IPS-NIHi7 (cell line): Measurements from ENCODE around the gene XYLT2.

ENCODE experiments used
- DNase-seq: peaks from one replicate; pipeline ENCODE4 v3.0.0; 2012; ENCODE audit warnings: mixed read lengths; ENCODE audit errors: extremely low spot score

XYLT2 gene

GRCh38 chr17:50348522-50349242 is 2.8 kb downstream of the XYLT2 start:
- DNase-seq, result no peak

- no peak for DNase-seq
Measured at GRCh38 chr17:50349243-50349600, 3.3 kb downstream of the XYLT2 start.

- DNase-seq, result no peak
Measured at GRCh38 chr17:50350733-50351132, 4.8 kb downstream of the XYLT2 start.

DNA sequence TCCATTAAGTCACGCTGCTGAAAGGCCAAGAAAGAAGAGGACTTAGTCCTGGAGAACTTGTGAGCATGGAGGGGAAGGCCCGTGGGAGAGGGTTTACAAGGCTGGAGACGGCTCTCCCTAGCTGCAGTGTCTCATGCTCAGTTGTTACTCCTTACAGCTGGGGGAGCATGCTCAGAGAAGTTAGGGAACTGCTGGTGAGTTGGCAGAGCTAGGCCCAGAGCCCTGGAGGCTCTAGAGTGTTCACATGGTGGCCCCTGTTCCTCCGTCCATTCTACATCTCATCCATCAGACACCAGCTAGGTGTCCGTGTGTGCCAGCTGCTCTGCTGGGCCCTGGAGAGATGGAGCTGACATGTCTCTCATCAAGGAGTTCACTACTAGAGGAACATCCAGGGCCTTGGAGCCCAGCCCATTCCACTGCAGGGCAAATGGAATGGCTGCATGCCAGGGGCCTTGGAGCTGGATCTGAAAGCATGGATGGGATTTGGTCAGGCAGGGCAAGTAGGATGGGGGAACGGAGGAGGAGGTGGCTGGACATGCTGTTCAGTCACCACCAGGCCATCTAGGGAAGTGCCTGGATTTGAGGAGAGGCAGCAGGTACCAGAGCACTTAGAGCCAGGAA is 6.3 kb downstream of the XYLT2 start:
- no peak for DNase-seq

- DNase-seq, result no peak
Measured at GRCh38 chr17:50352693-50353599, 7.0 kb downstream of the XYLT2 start.

DNA sequence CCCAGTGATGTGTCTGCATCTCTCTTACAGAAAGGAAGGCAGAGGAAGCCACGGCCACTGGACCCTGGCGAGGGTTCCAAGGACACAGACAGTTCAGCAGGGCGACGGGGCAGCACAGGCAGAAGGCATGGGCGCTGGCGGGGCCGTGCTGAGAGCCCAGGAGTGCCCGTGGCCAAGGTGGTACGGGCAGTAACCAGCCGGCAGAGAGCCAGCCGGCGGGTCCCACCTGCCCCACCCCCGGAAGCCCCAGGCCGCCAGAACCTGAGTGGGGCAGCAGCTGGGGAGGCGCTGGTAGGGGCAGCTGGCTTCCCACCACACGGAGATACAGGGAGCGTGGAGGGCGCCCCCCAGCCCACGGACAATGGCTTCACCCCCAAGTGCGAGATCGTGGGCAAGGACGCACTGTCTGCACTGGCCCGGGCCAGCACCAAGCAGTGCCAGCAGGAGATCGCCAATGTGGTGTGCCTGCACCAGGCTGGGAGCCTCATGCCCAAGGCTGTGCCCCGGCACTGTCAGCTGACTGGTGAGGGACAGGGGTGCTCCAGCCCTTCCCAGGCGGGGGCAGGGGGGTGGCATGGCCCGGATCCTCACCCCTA is 7.8 kb downstream of the XYLT2 start:
- DNase-seq, result no peak

- no peak for DNase-seq
Measured at GRCh38 chr17:50354198-50354597, 8.3 kb downstream of the XYLT2 start.

DNA sequence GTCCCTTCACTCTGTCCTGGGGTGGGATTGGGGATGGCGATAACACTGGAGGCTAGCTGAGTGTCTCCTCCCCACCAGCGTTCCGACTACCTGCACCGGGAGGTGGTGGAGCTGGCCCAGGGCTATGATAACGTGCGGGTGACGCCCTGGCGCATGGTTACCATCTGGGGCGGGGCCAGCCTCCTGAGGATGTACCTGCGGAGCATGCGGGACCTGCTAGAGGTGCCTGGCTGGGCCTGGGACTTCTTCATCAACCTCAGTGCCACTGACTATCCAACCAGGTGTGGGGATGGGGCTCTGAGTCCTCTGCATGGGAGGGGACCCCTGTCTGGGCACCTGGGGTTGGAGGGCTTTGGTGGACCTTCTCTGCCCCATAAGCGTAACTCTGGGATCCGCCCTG is 8.8 kb downstream of the XYLT2 start:
- DNase-seq, result no peak

DNA sequence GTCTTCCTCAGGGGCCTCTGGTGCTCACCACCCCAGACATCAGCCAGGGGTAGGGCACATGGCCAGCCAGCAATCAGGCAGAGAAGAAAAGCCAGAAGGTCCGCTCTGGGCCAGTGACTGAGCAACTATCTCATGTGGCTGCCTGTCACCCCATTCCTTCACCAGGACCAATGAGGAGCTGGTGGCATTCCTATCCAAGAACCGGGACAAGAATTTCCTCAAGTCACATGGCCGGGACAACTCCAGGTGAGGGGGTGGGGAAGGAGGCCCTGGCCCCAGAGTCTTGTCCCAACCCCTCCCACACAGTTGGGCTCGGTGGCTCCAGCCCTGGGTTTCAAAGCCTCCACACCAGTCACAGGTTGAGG is 9.4 kb downstream of the XYLT2 start:
- no peak for DNase-seq

GRCh38 chr17:50355701-50356341 is 9.9 kb downstream of the XYLT2 start:
- DNase-seq, result no peak

DNA sequence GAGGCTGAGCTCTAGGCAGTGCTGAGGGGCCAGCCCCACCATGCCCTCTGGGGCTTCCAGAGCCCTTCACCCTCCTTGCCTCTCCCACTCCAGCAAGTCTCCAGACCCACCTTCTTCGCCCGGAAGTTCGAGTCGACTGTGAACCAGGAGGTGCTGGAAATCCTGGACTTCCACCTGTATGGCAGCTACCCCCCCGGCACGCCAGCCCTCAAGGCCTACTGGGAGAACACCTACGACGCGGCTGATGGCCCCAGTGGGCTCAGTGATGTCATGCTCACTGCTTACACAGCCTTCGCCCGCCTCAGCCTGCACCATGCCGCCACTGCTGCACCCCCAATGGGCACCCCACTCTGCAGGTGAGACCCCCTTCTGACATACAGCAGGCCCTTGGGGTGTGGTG is 10.5 kb downstream of the XYLT2 start:
- DNase-seq, result no peak

- no peak for DNase-seq
Measured at GRCh38 chr17:50356892-50357510, 11.1 kb downstream of the XYLT2 start.

DNA sequence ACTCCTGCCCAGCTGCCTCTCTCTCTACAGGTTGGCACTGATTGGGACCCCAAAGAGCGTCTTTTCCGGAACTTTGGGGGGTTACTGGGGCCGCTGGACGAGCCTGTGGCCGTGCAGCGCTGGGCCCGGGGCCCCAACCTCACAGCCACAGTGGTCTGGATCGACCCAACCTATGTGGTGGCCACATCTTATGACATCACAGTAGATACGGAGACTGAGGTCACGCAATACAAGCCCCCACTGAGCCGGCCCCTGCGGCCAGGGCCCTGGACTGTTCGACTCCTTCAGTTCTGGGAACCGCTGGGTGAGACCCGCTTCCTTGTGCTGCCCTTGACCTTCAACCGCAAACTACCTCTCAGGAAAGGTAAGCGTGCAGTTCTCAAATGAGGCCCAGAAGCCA is 12.3 kb downstream of the XYLT2 start:
- DNase-seq, result no peak

DNA sequence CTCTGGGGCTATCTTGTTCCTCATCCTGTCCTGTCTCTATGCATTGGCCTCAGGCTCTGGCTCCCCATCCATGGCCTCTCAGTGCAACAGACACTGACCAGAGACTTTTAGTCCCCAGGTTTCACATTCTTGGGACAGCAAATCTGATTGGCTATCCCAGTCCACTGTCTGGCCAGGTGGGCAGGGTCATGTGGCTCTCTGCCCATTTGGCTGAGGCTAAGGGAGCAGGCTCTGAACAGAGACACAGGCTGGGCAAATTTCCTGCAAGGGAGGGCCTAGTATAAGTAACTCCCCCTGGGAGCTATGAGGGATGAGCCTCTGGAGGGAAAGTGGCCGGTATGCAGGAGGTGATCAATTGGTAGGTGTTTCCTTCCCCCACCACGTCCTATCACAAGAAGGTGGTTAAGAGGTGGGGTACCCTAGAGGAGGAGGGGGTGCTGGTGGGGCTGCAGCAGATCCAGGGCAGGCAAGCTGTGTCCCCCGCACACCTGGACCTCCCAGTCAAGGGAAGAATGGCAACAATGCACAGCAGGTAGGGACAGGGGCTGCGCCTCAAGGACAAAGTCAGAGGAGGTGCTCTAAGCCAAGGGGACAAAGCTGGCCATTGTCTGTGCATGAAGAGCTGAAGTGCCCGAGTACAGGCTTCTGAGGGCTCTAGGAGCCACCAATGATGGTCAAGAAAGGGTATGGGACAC is 13.2 kb downstream of the XYLT2 start:
- DNase-seq, result no peak

DNA sequence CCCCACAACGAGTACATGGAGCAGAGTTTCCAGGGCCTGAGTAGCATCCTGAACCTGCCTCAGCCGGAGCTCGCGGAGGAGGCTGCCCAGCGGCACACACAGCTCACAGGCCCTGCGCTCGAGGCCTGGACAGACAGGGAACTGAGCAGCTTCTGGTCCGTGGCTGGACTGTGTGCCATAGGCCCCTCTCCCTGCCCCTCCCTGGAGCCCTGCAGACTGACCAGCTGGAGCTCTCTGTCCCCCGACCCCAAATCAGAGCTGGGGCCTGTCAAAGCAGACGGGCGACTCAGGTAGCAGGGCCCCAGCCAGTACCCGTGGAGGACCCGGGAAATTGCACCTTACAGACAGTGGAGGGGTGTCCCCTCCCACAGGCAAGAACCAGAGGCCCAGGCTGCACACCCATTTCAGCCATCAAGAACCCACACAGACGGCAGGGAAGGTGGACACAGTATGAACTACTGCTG is 14.1 kb downstream of the XYLT2 start:
- no peak for DNase-seq

GRCh38 chr17:50360486-50361115 is 14.7 kb downstream of the XYLT2 start:
- no peak for DNase-seq

DNA sequence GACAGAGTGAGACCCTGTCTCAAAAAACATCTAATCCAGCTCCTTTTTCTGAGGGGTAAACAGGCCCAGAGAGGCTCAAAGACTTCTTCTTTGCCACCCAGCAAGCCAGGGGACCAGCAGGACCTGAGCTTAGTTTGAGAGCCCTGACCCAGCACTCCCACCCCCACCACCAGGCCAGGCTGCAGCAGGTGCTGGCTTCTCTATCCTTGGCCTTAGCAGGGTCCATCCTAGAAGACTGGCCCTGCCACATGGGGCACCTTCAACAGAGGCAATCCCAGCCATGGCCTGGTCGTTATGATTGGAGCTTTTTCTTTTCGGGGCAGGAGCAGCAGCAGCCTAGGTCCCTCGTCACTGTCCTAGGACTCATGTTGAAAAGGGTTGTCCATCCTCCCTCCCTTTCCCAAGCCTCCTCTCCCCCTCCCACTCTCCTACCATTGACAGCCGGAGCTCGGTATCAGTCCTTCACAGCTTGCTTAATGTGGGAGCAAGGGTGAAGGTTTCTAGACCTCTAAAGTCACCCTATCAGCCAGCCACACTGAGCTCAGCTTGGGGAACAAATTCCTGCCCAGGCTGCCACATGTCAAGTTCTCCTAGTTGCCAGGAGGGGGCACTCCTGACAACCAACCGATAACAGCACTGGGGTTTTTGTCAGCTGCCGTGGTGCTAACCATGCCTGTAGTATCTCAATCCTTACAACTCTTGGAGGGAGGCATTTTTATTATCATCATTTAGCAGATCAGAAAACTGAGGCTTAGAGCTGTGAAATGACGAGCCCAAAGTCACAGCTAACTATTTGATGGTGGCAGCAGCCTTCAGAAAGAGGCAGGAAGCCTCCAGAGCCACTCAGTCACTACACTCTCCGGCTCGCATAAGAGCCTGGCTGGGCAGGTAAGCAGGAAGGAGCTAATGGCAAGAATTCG is 15.9 kb downstream of the XYLT2 start:
- DNase-seq, result peak; percentile 85

- DNase-seq, result no peak
Measured at GRCh38 chr17:50362661-50363060, 16.7 kb downstream of the XYLT2 start.
